GM21737 (cell line): ENCODE data around the gene SDR42E1.
"Not testable (repeated sequence)": the region's sequence is repeated elsewhere in the genome, so short reads cannot be mapped to it uniquely, and the experiment has no call there.

Source experiments
- ATAC-seq: cut with Tn5 transposase; IDR thresholded peaks from one replicate; pipeline ENCODE4 v1.9.1; 2021; ENCODE audit warnings: mild to moderate bottlenecking, moderate library complexity; ENCODE audit not compliant: unreplicated experiment

Gene SDR42E1

DNA sequence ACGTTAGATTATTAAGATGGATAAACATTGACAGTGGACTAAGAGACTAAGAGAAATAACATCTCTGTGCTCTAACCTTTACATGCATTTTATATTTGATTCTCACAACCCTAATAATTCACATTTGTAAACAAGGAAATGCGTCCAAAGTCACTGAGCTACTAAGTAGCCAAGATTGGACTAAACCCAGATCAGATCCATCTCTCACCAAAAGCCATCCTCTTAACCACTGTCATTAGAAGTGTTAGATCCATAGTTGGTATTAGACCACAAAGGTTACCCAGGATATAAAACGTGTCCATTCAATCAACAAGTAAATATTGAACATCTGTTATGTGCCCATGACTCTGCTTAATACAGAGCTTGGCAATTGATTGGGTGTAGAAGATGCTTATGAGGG is 29.0 kb upstream of the SDR42E1 start:
- no peak for ATAC-seq

DNA sequence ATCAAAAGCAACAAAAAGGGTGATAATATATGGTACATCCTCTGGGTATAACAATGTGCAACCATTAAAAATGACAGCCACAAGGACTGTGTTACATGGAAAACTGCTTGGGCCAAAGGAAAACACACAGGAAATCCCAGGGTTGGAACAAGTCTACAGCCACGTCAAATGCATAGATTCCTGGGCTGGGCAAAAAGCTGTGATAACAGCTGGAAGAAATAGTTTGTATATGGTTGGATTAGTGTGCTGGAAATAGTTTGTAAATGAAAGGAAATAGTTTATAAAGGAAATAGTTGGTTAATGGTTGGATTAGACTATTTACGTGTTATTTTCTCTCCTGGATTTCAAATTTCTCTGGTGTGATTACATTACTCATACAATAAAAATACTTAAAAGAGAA is 26.4 kb upstream of the SDR42E1 start:
- ATAC-seq = no peak

DNA sequence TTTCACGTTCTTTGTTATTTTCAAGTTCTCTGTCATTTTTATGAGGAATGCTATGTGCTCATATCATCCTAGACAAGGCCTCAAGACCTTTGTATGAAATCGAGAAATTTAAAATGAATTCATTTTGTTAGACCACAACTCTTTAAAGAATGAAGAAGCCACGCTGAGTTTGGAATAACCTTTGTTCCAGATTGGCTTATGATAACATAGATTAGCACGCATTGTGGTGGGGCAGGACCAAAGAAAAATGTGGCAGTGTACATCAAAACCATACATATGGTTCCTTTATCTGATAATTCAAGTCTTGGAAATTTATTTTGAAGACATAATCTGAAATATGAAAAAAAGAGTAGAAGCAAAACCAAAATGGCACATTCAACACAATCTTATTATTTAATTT is 26.0 kb upstream of the SDR42E1 start:
- no peak for ATAC-seq

DNA sequence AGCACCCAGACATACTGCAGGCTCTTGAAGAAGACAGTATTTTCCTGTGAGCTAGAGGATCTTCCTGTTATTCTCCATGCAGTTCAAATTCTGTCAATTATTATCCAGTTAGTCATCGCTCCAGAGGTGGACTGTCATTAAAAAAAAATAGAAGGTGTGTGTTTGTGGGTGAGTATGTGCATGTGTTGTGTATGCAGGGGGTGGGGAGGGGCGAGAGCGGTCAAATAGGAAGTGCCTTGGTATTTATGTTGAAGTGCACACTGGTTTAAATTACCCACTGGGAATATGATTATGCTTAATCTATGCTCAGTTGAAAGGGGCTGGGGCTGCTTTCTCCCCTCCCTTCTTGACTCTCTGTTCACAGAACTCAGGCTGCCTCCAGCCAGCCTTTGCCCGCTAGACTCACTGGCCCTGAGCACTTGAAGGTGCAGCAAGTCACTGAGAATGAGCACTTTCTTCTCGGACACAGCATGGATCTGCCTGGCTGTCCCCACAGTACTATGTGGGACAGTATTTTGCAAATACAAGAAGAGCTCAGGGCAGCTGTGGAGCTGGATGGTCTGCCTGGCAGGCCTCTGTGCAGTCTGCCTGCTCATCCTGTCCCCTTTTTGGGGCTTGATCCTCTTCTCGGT is 23.8 kb upstream of the SDR42E1 start, which contains the start of gene HSD17B2:
HSD17B2 (plus strand) TSS at position 273 of the 632 bp plus-strand sequence; CDS start at position 445, 172 bp downstream.
- ATAC-seq = no peak

DNA sequence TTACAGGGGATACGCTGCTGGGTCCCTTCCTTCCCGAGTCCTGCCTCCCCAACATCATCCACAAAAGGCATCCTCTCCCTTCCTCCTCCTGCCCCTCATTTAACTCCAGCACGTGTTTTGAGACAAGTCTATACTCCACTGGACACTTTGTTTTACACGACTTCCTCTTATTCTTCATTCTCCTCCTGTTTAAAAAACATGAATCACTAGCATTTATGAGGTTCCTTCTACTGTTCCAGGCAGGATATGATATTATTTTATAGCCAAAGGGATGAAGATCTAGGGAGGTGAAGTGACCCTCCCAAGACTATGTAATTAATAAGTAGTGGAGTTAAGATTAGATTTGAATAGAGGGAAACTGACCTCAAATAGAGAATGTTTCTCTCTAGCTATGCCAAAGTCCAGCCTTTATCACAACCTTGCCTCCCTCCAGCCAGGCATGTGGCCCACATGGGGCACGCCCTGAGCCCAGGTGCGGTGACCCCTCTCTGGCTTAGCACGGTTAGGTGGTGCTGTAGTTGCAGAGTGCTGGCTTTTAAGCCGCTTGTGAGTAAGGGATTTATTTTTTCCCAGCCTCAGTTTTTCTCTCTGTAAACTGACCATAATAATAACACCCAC is 22.5 kb upstream of the SDR42E1 start:
- ATAC-seq = no peak

DNA sequence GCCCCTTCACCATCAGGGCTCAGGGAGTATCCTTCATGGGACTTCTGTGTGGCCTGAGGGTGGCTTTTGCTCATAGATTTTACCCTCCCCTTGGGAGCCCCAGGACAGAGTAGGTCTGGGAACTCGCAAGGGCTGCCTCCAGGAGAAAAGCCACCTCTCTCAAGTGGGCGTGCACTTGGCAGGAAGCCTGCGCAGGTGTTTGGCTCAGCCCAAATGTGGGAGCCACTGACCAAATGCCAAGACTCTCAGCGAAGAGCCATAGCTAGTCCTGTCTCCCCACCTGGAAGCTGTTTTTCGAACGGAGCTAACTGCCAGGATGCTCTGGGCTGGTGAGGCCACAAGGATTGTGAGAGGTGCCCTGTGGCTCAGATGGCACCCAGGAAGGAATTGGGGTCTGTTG is 21.7 kb upstream of the SDR42E1 start:
- ATAC-seq = no peak

DNA sequence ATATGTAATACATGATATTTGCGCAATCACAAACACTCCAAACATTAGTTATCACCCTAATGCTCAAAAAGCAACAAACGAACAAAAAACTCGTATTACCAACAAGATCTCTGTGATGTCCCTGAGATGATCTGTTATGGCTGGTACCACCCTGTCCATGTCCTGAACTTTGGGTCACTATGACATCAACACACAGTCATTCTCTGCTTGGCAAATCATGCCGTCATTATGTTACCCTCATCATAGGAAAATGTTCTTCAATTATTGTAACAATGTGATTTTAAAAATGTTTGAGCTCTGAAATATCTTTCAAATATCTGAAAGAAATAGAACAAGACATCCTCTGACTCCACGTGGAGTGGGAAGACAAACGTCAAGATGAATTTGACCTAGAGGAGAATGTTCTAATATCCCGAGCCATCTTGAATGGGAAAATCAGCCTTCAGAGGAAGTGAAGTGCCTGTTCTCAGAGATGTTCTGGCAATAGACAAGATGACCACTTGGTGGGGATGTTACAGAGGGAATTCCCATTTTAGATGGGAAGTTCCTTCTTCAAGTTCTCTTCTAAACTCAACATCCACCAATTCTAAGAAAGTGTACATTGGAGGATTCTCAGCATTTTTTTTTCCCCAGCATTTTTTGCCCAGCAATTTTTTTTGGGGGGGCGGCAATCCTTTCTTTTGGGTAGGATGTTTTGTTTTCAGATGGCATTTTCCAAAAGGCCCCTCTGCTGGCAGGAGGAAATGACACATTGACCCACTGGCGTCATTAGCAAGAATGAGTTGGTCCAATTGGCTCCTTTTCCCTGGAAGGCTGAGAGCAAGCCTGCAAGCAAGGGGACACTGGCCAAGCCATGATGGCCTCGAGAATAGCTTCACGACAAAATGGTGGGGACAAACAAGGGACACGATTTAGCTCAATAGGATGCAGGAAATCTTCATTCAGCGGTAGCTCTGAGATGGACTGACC is 20.1 kb upstream of the SDR42E1 start:
- no peak for ATAC-seq

DNA sequence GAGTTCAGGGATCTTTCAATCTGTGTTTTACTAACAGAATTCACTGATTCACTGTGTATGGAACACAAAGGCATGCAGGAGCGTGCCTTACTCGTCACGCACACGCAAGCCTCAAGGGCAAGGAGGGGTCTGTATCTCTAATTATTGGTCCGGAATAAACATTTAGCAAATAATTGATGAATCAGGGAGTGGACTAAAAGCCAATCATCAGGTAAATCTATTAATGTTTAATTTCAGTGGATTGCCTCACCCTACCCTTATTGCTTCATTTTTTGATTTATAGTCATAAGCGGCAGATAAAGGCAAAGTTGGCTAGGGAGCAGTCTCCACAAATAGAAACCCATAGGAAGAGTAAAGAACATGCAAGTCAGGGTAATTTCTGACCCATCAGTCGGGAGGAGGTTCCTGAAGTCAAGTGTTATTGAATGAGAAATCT is 16.4 kb upstream of the SDR42E1 start:
- no peak for ATAC-seq

DNA sequence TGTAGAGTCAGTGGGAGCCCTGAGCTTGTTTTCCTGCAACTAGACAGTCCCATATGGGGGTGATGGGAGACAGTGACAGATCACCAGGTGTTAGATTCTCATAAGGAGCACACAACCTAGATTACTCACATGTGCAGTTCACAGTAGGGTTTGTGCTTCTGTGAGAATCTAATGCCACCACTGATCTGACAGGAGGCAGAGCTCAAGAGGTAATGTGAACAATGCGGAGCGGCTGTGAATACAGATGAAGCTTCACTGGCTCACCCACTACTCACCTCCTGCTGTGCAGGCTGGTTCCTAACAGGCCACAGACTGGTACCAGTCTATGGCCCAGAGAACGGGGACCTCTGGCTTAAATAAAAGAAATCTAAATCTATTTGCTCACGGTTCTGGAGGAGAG is 13.6 kb upstream of the SDR42E1 start:
- ATAC-seq = no peak

DNA sequence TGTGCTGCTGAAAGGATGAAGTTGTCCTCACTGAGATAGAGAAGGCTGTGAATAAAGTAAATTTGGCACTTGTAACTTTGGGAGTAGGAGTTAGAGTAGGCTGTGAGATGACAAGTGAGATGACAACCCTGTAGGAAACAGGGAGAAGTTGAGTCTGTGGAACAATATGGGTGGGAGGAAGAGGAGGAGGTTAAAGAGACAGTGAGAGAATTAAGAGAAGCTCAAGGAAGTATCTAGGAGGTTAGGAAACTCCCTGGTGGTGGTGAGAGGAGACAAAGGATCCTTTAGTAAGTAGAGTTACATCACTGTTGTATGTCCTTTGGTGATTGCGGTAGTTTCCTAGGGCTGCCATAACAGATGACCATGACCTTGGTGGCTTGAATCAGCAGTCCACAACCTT is 13.0 kb upstream of the SDR42E1 start:
- ATAC-seq = no peak

DNA sequence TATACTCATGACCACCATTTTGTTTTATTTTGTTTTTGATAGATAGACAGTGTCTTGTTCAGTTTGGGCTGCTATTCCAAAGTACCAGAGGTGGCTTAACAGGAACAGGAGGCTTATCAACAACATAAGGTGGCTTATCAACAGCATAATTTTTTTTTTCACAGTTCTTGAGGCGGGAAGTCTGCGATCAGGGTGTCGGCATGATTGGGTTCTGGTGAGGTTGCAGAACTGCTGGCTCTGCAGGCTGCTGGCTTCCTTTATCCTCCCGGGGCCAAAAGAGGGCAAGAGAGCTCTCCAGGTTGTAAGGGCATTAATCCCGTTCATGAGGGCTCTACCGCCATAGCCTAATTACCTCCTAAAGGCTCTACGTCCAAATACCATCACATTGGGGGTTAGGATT is 11.9 kb upstream of the SDR42E1 start:
- no peak for ATAC-seq

DNA sequence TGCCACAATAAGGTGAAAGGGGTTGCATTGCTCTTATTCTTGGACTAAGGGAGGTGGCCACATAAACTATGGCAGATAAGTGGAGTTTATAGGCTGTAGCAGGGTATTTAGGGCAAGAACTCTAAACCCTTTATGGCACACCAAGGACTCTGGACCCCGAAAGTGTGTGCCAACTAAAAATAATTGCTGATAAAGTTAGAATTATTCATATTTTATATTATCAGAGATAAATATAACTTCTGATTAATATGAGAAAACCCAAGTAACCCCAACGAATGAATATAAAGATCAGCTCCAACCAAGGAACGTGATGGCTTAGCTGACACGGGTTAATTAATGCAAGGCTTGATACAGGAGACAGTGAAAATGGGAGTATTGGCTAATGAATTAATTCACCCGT is 8.8 kb upstream of the SDR42E1 start:
- no peak for ATAC-seq

DNA sequence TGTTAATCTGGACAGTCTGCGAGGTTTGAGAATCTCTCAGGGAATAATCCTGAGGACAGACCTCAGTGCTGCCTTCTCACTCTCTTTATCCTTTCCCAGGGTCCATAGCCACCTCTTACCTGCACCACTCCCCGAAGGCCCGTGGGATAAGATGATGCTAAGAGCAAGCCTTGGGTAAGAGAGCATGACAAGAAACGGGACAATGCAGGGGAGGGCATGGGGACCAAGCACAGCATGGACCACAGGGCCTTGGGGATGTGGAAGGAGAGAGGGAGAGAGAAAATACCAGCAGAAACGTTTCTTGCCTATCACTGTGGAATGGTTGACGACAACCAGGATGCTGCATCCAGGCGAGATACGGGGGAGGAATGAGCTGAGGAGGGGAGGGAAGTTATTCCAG is 8.3 kb upstream of the SDR42E1 start:
- ATAC-seq = no peak

DNA sequence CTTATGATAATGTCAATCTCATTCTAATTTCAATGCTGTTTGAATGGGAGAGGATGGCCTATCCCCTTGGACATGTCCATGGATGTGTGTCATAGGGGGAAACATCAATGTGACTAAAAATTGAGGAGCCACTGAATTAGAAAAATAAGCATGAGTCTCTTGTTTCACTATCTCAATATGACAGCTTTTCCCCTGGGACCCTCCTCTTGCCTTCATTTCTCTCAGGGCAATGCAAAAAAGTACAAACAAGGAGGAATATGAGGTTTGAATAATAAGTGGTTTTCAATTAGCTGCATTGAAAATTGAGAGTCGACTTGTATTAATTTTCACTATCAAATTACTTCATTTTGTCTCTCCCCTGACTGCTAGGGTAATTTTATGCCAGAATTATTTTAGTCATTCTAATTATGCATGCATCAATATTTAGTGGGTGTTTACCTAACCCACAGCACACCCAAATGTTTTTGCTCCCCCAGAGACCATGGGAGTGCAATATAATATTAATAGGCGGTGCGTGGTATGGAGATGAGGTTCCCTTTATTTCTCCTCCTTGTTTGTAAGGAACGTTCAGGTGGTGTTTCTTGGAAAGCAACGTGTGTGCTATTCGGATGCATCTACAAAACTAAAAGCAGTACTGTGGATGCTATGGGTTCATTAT is 6.8 kb upstream of the SDR42E1 start:
- ATAC-seq = no peak

DNA sequence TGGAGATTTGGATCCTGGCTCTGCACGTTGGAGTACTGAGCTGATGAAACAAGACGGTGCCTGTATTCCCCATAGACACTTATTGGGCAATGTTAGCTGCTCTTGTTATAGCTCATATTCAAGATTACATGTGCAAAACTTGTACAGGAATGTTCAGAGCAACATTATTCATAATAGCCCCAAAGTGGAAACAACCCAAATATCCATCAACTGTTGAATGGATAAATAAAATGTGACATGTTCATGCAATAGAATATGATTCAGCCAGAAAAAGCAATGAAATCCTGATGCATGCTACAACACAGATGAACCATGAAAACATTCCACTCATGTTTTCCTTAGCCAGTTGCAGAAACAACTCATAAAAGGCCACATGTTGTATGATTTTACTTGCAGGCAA is 5.7 kb upstream of the SDR42E1 start:
- ATAC-seq = no peak

DNA sequence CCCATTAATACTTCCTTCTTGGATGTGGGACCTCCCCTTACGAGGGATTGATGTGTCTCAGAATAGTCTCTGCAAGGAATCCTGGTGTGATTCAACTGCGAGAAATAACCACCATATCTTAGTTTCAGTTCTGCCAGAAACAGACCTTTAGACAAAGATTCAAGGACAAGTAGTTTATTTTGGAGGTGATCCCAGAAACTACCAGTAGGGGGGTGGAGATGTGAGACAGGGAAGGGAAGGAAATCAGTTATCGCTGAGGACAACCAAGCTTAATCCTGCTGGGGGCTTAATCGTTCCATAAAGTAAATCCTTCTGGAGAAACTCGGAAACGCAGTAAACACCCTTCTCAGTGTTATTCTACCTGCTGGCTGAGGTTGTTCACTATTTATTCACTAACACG is 5.0 kb upstream of the SDR42E1 start:
- ATAC-seq = no peak

DNA sequence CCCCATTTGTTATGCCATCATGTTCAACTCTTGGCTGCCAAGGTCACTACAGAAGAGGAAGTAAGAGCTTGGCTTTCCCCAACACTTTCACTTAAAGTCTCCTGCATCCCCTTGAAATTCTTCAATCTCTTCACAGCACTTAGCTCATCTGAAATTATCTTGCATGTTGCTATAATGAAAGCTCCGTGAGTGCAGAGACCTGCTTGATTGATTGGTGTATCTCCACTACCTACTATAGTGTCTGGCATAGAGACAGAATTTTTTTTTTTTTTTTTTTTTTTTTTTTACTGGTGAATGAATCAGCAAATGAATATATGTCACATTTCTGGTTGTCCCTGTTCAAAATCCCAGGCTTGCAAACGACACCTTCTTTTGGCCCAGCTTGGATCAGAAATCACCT is 1.9 kb upstream of the SDR42E1 start:
- no peak for ATAC-seq

DNA sequence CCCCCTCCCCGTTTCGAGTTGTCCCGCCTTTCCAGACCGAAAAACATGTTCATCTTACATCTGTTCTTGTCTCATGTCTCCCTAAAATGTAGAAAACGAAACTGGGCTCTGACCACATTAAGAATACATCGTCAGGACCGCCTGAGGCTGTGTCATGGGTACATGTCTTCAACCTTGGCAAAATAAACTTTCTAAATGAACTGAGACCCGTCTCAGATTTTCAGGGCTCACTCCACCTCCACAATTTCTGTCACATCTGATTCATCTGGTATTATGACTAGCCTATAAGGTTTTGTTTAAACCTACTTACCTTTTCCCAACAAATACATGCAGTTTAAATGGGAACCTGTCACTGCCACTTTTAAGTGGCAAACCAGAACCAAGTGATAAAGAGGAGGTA is 621 bp downstream of the SDR42E1 start:
- ATAC-seq = no peak

DNA sequence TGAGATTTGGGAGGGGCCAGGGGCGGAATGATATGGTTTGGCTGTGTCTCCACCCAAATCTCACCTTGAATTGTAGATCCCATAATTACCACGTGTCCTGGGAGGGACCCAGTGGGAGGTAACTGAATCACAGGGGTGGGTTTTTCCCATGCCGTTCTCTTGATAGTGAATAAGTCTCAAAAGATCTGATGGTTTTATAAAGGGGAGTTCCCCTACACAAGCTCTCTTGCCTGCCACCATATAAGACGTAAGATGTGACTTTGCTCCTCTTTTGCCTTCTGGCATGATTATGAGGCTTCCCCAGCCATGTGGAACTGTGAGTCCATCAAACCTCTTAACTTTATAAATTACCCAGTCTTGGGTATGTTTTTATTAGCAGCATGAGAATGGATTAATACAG is 1.5 kb downstream of the SDR42E1 start:
- not testable (repeated sequence) for ATAC-seq

DNA sequence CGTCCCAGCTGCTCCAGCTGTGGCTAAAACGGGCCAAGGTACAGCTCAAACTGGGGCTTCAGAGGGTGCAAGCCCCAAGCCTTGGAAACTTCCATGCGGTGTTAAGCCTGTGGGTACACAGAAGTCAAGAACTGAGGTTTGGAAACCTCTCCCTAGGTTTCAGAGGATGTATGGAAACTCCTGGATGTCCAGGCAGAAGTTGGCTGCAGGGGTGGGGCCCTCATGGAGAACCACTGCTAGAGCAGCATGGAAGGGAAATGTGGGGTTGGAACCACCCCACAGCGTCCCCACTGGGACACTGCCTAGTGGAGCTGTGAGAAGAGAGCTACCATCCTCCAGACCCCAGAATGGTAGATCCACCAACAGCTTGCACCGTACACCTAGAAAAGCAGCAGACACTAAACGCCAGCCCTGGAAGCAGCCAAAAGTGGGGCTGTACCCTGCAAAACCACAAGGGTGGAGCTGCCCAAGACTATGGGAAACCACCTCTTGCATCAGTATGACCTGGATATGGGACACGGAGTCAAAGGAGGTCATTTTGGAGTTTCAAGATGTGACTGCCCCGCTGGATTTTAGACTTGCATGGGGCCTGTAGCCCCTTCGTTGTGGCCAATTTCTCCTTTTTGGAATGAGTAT is 2.2 kb downstream of the SDR42E1 start:
- ATAC-seq = no peak

DNA sequence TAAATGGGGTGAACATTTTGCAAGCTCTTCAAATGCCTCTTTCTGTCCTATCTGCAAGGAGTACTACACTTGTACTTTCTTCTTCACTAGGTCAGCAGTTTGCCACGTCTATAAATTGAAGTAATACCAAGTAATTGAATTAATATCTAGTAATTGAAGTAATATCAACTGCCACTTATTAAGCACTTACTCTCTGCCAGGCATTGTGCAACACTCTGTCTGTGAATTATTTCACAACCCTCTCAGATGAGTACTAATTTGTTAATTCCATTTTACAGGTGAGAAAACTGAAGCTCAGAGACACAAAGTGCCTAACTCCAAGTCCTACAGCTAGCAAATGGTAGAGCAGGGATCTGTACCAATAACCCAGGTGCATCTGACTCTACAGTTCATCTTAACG is 4.1 kb downstream of the SDR42E1 start:
- no peak for ATAC-seq
